GM18505 (cell line): ENCODE measurements around the gene CMSS1.

Source experiments
- ATAC-seq: cut with Tn5 transposase; IDR thresholded peaks from one replicate; pipeline ENCODE4 v1.9.1; 2021; ENCODE audit not compliant: unreplicated experiment
- POLR2A ChIP-seq: IDR thresholded peaks from 4 replicates; pipeline ENCODE4 v1.6.1; 2011; ENCODE audit warnings: borderline replicate concordance; ENCODE audit not compliant: insufficient read depth, insufficient read length; ENCODE audit errors: extremely low read depth

CMSS1 gene

GRCh38 chr3:100169201-100169920 is 351.7 kb downstream of the CMSS1 start:
- no peak for ATAC-seq
- no peak for TF ChIP-seq POLR2A

- ATAC-seq: no peak
- TF ChIP-seq POLR2A: no peak
These were observed 352.8 kb downstream of the CMSS1 start for GRCh38 chr3:100170486-100170885.

GRCh38 chr3:100171211-100171914 is 353.7 kb downstream of the CMSS1 start:
- no peak for TF ChIP-seq POLR2A
- ATAC-seq: no peak

GRCh38 chr3:100173961-100174360 is 356.3 kb downstream of the CMSS1 start:
- TF ChIP-seq POLR2A: no peak
- no peak for ATAC-seq

- no peak for ATAC-seq
These were observed 358.1 kb downstream of the CMSS1 start for GRCh38 chr3:100175637-100176280.

GRCh38 chr3:100179692-100180349 is 362.2 kb downstream of the CMSS1 start:
- ATAC-seq: no peak
- no peak for TF ChIP-seq POLR2A

More at GRCh38 chr3:100175637-100176280, 358.1 kb downstream of the CMSS1 start:
- no peak for TF ChIP-seq POLR2A

- no peak for TF ChIP-seq POLR2A
- no peak for ATAC-seq
These were observed 366.0 kb downstream of the CMSS1 start for GRCh38 chr3:100183608-100184125.

- TF ChIP-seq POLR2A: no peak
- no peak for ATAC-seq
These were observed 367.4 kb downstream of the CMSS1 start for GRCh38 chr3:100184948-100185570.

GRCh38 chr3:100185847-100186246 is 368.2 kb downstream of the CMSS1 start:
- no peak for ATAC-seq
- no peak for TF ChIP-seq POLR2A

- ATAC-seq: no peak
- TF ChIP-seq POLR2A: no peak
These were observed 371.8 kb downstream of the CMSS1 start for GRCh38 chr3:100189444-100189964.

- no peak for ATAC-seq
- TF ChIP-seq POLR2A: no peak
These were observed 377.7 kb downstream of the CMSS1 start for GRCh38 chr3:100195375-100195774.

- no peak for ATAC-seq
- no peak for TF ChIP-seq POLR2A
These were observed 380.2 kb downstream of the CMSS1 start for GRCh38 chr3:100197876-100198275.
